ENCODE data around the gene MPZL3.
A peak's percentile ranks its signal among the peaks of the same experiment; 100 is the strongest.

MPZL3 gene

GRCh38 chr11:118224511-118225188 lies 27.5 kb downstream of the MPZL3 start, which contains the start of gene JAML:
TSS of gene JAML (minus strand) at chr11:118225011. CDS start at chr11:118214866, 10,145 bp downstream.
- H3K4me1 Mint-ChIP-seq: peaks cover 84% of the 10 kb centered on the region
- peak; percentile 26 to 45 for DNase-seq (ENCODE audit: low spot score in 2 of 2)

GRCh38 chr11:118223992-118224391 lies 28.2 kb downstream of the MPZL3 start:
- Mint-ChIP-seq H3K4me1 (peaks cover 84% of the 10 kb centered on the region), H3K27ac (ENCODE audit: low read depth) (peak overlapping the region; percentile 92)

More at GRCh38 chr11:118224511-118225188, 27.5 kb downstream of the MPZL3 start, which contains the start of gene JAML:
- H3K27ac Mint-ChIP-seq (ENCODE audit: low read depth): peak within 1 kb of the TSS; percentile 92
- no peaks in the 10 kb centered on the region for H3K9me3 Mint-ChIP-seq
- H3K27me3 Mint-ChIP-seq: no peaks in the 10 kb centered on the region
- H3K36me3 Mint-ChIP-seq (ENCODE audit: insufficient read depth): peaks cover 28% of the 10 kb centered on the region
- peak within 1 kb of the TSS; percentile 86 for H3K4me3 Mint-ChIP-seq
- ATAC-seq (replicated peaks; ENCODE audit: extremely low read depth, poor library complexity, severe bottlenecking): peak; percentile 61

GRCh38 chr11:118223570-118223969 lies 28.6 kb downstream of the MPZL3 start:
- H3K9me3 Mint-ChIP-seq: no peaks in the 10 kb centered on the region
- H3K4me3 Mint-ChIP-seq: peak overlapping the region; percentile 86
- ATAC-seq (replicated peaks; ENCODE audit: extremely low read depth, poor library complexity, severe bottlenecking) (no peak), DNase-seq (ENCODE audit: low spot score in 2 of 2) (no peak)
- H3K36me3 Mint-ChIP-seq (ENCODE audit: insufficient read depth): peaks cover 24% of the 10 kb centered on the region
- H3K4me1 Mint-ChIP-seq: peaks cover 85% of the 10 kb centered on the region
- H3K27ac Mint-ChIP-seq (ENCODE audit: low read depth): peak overlapping the region; percentile 92
- H3K27me3 Mint-ChIP-seq: no peaks in the 10 kb centered on the region

More at GRCh38 chr11:118223992-118224391, 28.2 kb downstream of the MPZL3 start:
- Mint-ChIP-seq H3K27me3 (no peaks in the 10 kb centered on the region), H3K9me3 (no peaks in the 10 kb centered on the region), H3K4me3 (peak overlapping the region; percentile 86), H3K36me3 (ENCODE audit: insufficient read depth) (peaks cover 24% of the 10 kb centered on the region)
- ATAC-seq (replicated peaks; ENCODE audit: extremely low read depth, poor library complexity, severe bottlenecking) (peak; percentile 24), DNase-seq (ENCODE audit: low spot score in 2 of 2) (no peak)

GRCh38 chr11:118222437-118222836 lies 29.7 kb downstream of the MPZL3 start:
- DNase-seq (ENCODE audit: low spot score in 2 of 2) (no peak), ATAC-seq (replicated peaks; ENCODE audit: extremely low read depth, poor library complexity, severe bottlenecking) (no peak)
- Mint-ChIP-seq H3K4me3 (peak overlapping the region; percentile 86), H3K27me3 (no peaks in the 10 kb centered on the region), H3K4me1 (peaks cover 85% of the 10 kb centered on the region), H3K27ac (ENCODE audit: low read depth) (peak overlapping the region; percentile 92), H3K36me3 (ENCODE audit: insufficient read depth) (peaks cover 18% of the 10 kb centered on the region), H3K9me3 (no peaks in the 10 kb centered on the region)

GRCh38 chr11:118221419-118221818 lies 30.7 kb downstream of the MPZL3 start:
- Mint-ChIP-seq H3K9me3 (no peaks in the 10 kb centered on the region), H3K4me3 (peak overlapping the region; percentile 78), H3K27me3 (no peaks in the 10 kb centered on the region), H3K27ac (ENCODE audit: low read depth) (peak overlapping the region; percentile 92), H3K36me3 (ENCODE audit: insufficient read depth) (peaks cover 16% of the 10 kb centered on the region), H3K4me1 (peaks cover 85% of the 10 kb centered on the region)
- DNase-seq (ENCODE audit: low spot score in 2 of 2) (no peak), ATAC-seq (replicated peaks; ENCODE audit: extremely low read depth, poor library complexity, severe bottlenecking) (no peak)

GRCh38 chr11:118219732-118220131 lies 32.4 kb downstream of the MPZL3 start:
- Mint-ChIP-seq H3K9me3 (no peaks in the 10 kb centered on the region), H3K4me1 (peaks cover 86% of the 10 kb centered on the region), H3K27me3 (no peaks in the 10 kb centered on the region), H3K27ac (ENCODE audit: low read depth) (peak overlapping the region; percentile 83), H3K36me3 (ENCODE audit: insufficient read depth) (peaks cover 11% of the 10 kb centered on the region), H3K4me3 (peak overlapping the region; percentile 78)
- ATAC-seq (replicated peaks; ENCODE audit: extremely low read depth, poor library complexity, severe bottlenecking) (no peak), DNase-seq (ENCODE audit: low spot score in 2 of 2) (no peak)

GRCh38 chr11:118219244-118219643 lies 32.9 kb downstream of the MPZL3 start:
- H3K9me3 Mint-ChIP-seq: no peaks in the 10 kb centered on the region
- peaks cover 10% of the 10 kb centered on the region for H3K36me3 Mint-ChIP-seq (ENCODE audit: insufficient read depth)
- peaks cover 86% of the 10 kb centered on the region for H3K4me1 Mint-ChIP-seq
- ATAC-seq (replicated peaks; ENCODE audit: extremely low read depth, poor library complexity, severe bottlenecking) (no peak), DNase-seq (ENCODE audit: low spot score in 2 of 2) (no peak)
- peak overlapping the region; percentile 83 for H3K27ac Mint-ChIP-seq (ENCODE audit: low read depth)
- H3K4me3 Mint-ChIP-seq: peak overlapping the region; percentile 78
- no peaks in the 10 kb centered on the region for H3K27me3 Mint-ChIP-seq

GRCh38 chr11:118217575-118217974 lies 34.6 kb downstream of the MPZL3 start:
- no peak for DNase-seq (ENCODE audit: low spot score in 2 of 2)
- Mint-ChIP-seq H3K36me3 (ENCODE audit: insufficient read depth) (peaks cover 13% of the 10 kb centered on the region), H3K4me1 (peaks cover 86% of the 10 kb centered on the region), H3K4me3 (peak overlapping the region; percentile 78), H3K9me3 (no peaks in the 10 kb centered on the region), H3K27me3 (no peaks in the 10 kb centered on the region), H3K27ac (ENCODE audit: low read depth) (peak overlapping the region; percentile 83)
- peak; percentile 48 for ATAC-seq (replicated peaks; ENCODE audit: extremely low read depth, poor library complexity, severe bottlenecking)

GRCh38 chr11:118216621-118217481 lies 35.3 kb downstream of the MPZL3 start:
- Mint-ChIP-seq H3K27ac (ENCODE audit: low read depth) (peak overlapping the region; percentile 83), H3K4me3 (peak overlapping the region; percentile 78), H3K36me3 (ENCODE audit: insufficient read depth) (peaks cover 17% of the 10 kb centered on the region), H3K27me3 (no peaks in the 10 kb centered on the region), H3K4me1 (peaks cover 87% of the 10 kb centered on the region), H3K9me3 (no peaks in the 10 kb centered on the region)
- ATAC-seq (replicated peaks; ENCODE audit: extremely low read depth, poor library complexity, severe bottlenecking): peak; percentile 84
- DNase-seq (ENCODE audit: low spot score in 2 of 2): peak in 1 of 2 donors; percentile 37

- Mint-ChIP-seq H3K27me3 (no peaks in the 10 kb centered on the region), H3K4me1 (peaks cover 88% of the 10 kb centered on the region), H3K4me3 (peak overlapping the region; percentile 78)
Observed at GRCh38 chr11:118215765-118216164, 36.4 kb downstream of the MPZL3 start.

GRCh38 chr11:118215262-118215661 lies 36.9 kb downstream of the MPZL3 start:
- H3K36me3 Mint-ChIP-seq (ENCODE audit: insufficient read depth): peaks cover 26% of the 10 kb centered on the region
- no peaks in the 10 kb centered on the region for H3K9me3 Mint-ChIP-seq
- peak overlapping the region; percentile 78 for H3K4me3 Mint-ChIP-seq
- H3K4me1 Mint-ChIP-seq: peaks cover 83% of the 10 kb centered on the region
- no peak for ATAC-seq (replicated peaks; ENCODE audit: extremely low read depth, poor library complexity, severe bottlenecking)
- DNase-seq (ENCODE audit: low spot score in 2 of 2): no peak
- H3K27me3 Mint-ChIP-seq: no peaks in the 10 kb centered on the region
- H3K27ac Mint-ChIP-seq (ENCODE audit: low read depth): peak overlapping the region; percentile 83

More at GRCh38 chr11:118215765-118216164, 36.4 kb downstream of the MPZL3 start:
- no peak for ATAC-seq (replicated peaks; ENCODE audit: extremely low read depth, poor library complexity, severe bottlenecking)
- H3K27ac Mint-ChIP-seq (ENCODE audit: low read depth): peak overlapping the region; percentile 83
- no peaks in the 10 kb centered on the region for H3K9me3 Mint-ChIP-seq
- DNase-seq (ENCODE audit: low spot score in 2 of 2): no peak
- H3K36me3 Mint-ChIP-seq (ENCODE audit: insufficient read depth): peaks cover 23% of the 10 kb centered on the region

- H3K9me3 Mint-ChIP-seq: no peaks in the 10 kb centered on the region
- H3K27me3 Mint-ChIP-seq: no peaks in the 10 kb centered on the region
- ATAC-seq (replicated peaks; ENCODE audit: extremely low read depth, poor library complexity, severe bottlenecking) (no peak), DNase-seq (ENCODE audit: low spot score in 2 of 2) (no peak)
- peaks cover 79% of the 10 kb centered on the region for H3K4me1 Mint-ChIP-seq
- H3K27ac Mint-ChIP-seq (ENCODE audit: low read depth): peak overlapping the region; percentile 83
- H3K4me3 Mint-ChIP-seq: peak overlapping the region; percentile 42
- H3K36me3 Mint-ChIP-seq (ENCODE audit: insufficient read depth): peaks cover 29% of the 10 kb centered on the region
Observed at GRCh38 chr11:118214210-118214914, 37.8 kb downstream of the MPZL3 start.

Data from central memory CD8-positive, alpha-beta T cell (primary cell).